HepG2 (cell line): ENCODE results near the gene ZNF556. TPM values are rescaled to one million over a fixed set of nuclear protein-coding genes. Genes with fewer than 3 reads are reported as not detected.

Experiments
- BCLAF1 ChIP-seq: fragments of 450-650 bp; IDR thresholded peaks from 2 replicates; pipeline ENCODE4 v1.6.1; 2017; ENCODE audit warnings: mild to moderate bottlenecking
- GMEB1 ChIP-seq: sonication (generic); formaldehyde crosslinking; IDR thresholded peaks from 2 replicates; pipeline ENCODE4 v1.5.1; 2020; ENCODE audit warnings: missing genetic modification reagents, mild to moderate bottlenecking, borderline replicate concordance
- GZF1 ChIP-seq: sonication (generic); formaldehyde crosslinking; IDR thresholded peaks from 2 replicates; pipeline ENCODE4 v1.5.1; 2020; ENCODE audit warnings: mild to moderate bottlenecking, missing genetic modification reagents
- HNF1B ChIP-seq: sonication (generic); formaldehyde crosslinking; IDR thresholded peaks from 2 replicates; pipeline ENCODE4 v1.5.1; 2020; ENCODE audit warnings: mild to moderate bottlenecking, moderate library complexity, missing genetic modification reagents
- IRF1 ChIP-seq: sonication (generic); formaldehyde crosslinking; IDR thresholded peaks from 2 replicates; pipeline ENCODE4 v1.4.0; 2020; ENCODE audit warnings: low read depth, mild to moderate bottlenecking, missing genetic modification reagents
- IRF2 ChIP-seq: IDR thresholded peaks from 2 replicates; pipeline ENCODE4 v1.6.1; 2018; ENCODE audit warnings: missing genetic modification reagents, missing compliant biosample characterization
- MAX ChIP-seq: IDR thresholded peaks from 2 replicates; pipeline ENCODE4 v1.6.1; 2012; ENCODE audit warnings: inconsistent platforms
- SIN3B ChIP-seq: fragments of 150-350 bp; IDR thresholded peaks from 2 replicates; pipeline ENCODE4 v1.6.1; 2014; ENCODE audit warnings: low read length
- SP140L ChIP-seq: sonication (generic); formaldehyde crosslinking; IDR thresholded peaks from 2 replicates; pipeline ENCODE4 v1.4.0; 2020; ENCODE audit warnings: missing genetic modification reagents, borderline replicate concordance
- ZBTB38 ChIP-seq: sonication (generic); formaldehyde crosslinking; IDR thresholded peaks from 2 replicates; pipeline ENCODE4 v1.5.1; 2020; ENCODE audit warnings: mild to moderate bottlenecking, missing genetic modification reagents
- ZNF318 ChIP-seq: sonication (generic); formaldehyde crosslinking; IDR thresholded peaks from 2 replicates; pipeline ENCODE4 v1.4.0; 2020; ENCODE audit warnings: mild to moderate bottlenecking, missing genetic modification reagents
- polyA plus RNA-seq, 8 experiments: library from polyadenylated mRNA; depleted of rRNA in 3 of 8; stranded (reverse) in 7 of 8; unstranded in 1 of 8; fragments of >200 nt; fragmentation: Illumina TruSeq in 4 of 8; extraction: Trizol in 4 of 8; gene quantifications; 2 replicates each; pipeline versions ENCODE4 v1.2.1 to v1.2.3, GENCODE V29; 2011 to 2016; ENCODE audit warnings: low read depth in 4 of 8, missing spikeins in 1 of 8, mixed read lengths in 1 of 8; ENCODE audit not compliant: insufficient read depth in 1 of 8
- total RNA-seq, 5 experiments: library from RNA; depleted of rRNA; stranded (reverse); fragments of >200 nt; fragmentation: Illumina TruSeq; extraction: Trizol; gene quantifications; 2 replicates each; pipeline ENCODE4 v1.2.3, GENCODE V29; 2016; ENCODE audit warnings: low read depth in 1 of 5

Gene ZNF556
- total and polyA plus RNA-seq, 2 of the 13 experiments (the other 11 are each of a cell fraction or from before 2014, with no cell fraction given) = 4.2 to 28.6 TPM

GRCh38 chr19:2867025-2867991 is at the start of gene ZNF556 (continued):
- TF ChIP-seq BCLAF1 (no peak), SIN3B (0 out of 2 replicates have a peak, but pooled peaks have one; percentile 14), GMEB1 (CRISPR knock-in tag) (0 out of 2 replicates have a peak, but pooled peaks have one; percentile 31), MAX (peak; percentile 94), ZBTB38 (CRISPR knock-in tag) (peak; percentile 64; the same call in 1 of the 2 replicates), IRF2 (CRISPR knock-in tag) (peak; percentile 26; the same call in 1 of the 2 replicates), HNF1B (CRISPR knock-in tag) (peak; percentile 25; the same call in 1 of the 2 replicates), ZNF318 (CRISPR knock-in tag) (no peak), GZF1 (CRISPR knock-in tag) (no peak), IRF1 (CRISPR knock-in tag) (no peak), SP140L (CRISPR knock-in tag) (no peak)
